ENCODE measurements around the gene TSKU. TPM values are rescaled to one million over a fixed set of nuclear protein-coding genes. Genes with fewer than 3 reads are reported as not detected.

TSKU gene
- total RNA-seq, 1 donor from 2014 or later, result 59.5 TPM

DNA sequence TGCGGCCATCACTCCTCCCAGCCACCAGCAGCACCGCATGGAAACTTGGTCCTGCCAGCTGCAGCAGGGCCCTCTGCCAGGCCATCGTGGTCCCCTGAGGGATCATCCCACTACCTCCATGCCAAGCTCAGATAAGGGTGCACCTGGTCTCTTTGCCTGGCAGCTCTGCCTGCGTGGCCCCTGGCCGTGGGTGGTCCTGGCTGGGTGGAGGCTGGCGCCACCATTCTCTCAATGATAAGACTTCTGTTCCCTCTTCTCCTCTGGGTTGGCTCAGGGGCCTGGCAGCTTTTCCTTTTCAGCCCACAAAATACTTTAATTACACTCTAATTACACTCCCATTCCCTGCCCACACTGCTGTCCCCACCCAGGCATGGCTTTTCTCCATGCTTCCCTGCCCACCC lies 26.8 kb upstream of the TSKU start:
- Histone ChIP-seq H3K27me3 (ENCODE audit: control insufficient read depth, insufficient read depth, low read length) (peaks cover 3% of the 10 kb centered on the region), H3K36me3 (ENCODE audit: control insufficient read depth, insufficient read depth, low read length) (no peaks in the 10 kb centered on the region), H3K4me3 (ENCODE audit: low read depth, low read length) (no peak overlapping the region)
- no peak for DNase-seq (ENCODE audit: low read depth)
- TF ChIP-seq, protein P1, sequence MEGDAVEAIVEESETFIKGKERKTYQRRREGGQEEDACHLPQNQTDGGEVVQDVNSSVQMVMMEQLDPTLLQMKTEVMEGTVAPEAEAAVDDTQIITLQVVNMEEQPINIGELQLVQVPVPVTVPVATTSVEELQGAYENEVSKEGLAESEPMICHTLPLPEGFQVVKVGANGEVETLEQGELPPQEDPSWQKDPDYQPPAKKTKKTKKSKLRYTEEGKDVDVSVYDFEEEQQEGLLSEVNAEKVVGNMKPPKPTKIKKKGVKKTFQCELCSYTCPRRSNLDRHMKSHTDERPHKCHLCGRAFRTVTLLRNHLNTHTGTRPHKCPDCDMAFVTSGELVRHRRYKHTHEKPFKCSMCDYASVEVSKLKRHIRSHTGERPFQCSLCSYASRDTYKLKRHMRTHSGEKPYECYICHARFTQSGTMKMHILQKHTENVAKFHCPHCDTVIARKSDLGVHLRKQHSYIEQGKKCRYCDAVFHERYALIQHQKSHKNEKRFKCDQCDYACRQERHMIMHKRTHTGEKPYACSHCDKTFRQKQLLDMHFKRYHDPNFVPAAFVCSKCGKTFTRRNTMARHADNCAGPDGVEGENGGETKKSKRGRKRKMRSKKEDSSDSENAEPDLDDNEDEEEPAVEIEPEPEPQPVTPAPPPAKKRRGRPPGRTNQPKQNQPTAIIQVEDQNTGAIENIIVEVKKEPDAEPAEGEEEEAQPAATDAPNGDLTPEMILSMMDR (IDR thresholded peaks at IDR 0.05; ENCODE audit: insufficient read depth, low read length, poor library complexity, severe bottlenecking), result no peak

DNA sequence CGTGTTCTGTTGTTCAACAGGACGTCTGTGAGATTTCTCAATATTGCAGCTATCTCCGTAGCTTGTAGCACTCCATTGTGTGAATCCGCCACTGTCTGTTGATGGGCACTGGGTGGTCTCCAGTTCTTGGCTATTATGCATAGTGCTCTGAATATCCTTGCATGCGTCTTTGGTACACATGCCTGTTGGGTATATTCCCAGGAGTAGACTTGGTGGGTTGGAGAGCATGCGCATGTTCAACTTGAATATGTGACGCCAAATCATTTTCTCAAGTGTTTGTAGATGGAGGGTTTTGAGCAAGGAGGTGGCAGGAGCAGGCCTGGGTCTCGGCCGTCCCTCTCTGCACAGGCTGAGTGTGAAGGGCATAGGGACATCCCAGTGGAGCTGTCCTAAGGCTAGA lies 24.8 kb upstream of the TSKU start:
- TF ChIP-seq, protein P1 (IDR thresholded peaks at IDR 0.05; ENCODE audit: insufficient read depth, low read length, poor library complexity, severe bottlenecking), result no peak
- DNase-seq (ENCODE audit: low read depth), result no peak
- H3K27me3 ChIP-seq (ENCODE audit: control insufficient read depth, insufficient read depth, low read length), result peaks cover 3% of the 10 kb centered on the region
- H3K36me3 ChIP-seq (ENCODE audit: control insufficient read depth, insufficient read depth, low read length), result no peaks in the 10 kb centered on the region
- no peak overlapping the region for H3K4me3 ChIP-seq (ENCODE audit: low read depth, low read length)

DNA sequence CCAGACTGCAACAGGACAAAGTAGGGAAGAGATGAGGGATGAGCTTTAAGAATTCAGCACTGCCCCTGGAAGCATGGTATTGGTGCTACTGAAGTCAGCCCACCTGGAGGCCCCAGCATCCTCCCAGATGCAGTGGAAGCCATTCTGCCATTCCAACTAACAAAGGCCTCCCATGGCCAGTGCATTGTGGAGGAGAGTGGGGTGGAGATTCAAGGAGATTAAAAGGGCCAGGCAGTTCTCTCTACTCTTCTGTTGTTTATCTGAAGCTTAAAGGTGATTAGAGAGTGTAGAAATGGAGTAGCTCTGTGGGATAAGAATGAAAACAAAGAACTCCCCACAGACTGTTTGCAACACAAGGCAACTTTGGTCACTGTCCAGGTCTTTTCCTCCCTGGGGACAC lies 24.1 kb upstream of the TSKU start:
- Histone ChIP-seq H3K36me3 (ENCODE audit: control insufficient read depth, insufficient read depth, low read length) (no peaks in the 10 kb centered on the region), H3K4me3 (ENCODE audit: low read depth, low read length) (no peak overlapping the region), H3K27me3 (ENCODE audit: control insufficient read depth, insufficient read depth, low read length) (peaks cover 3% of the 10 kb centered on the region)
- no peak for DNase-seq (ENCODE audit: low read depth)
- TF ChIP-seq, protein P1 (IDR thresholded peaks at IDR 0.05; ENCODE audit: insufficient read depth, low read length, poor library complexity, severe bottlenecking), result no peak

DNA sequence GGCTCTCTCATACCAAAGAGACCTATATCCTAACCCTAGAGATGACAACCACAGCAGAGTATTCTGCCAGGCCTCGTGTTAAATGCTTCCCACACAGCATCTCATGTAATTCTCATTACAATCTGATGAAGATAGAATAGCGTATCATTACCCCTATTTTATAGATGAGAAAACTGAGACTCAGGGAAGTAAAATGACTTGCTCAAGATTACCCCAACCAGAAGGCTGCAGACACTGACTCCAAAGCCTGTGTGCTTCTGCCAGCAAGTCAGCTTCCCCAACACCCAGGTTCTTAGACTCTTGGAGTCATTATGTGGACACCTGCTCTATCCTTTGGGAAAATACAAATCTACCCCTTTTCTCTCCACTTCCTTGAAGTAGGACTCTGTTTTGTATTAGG lies 23.6 kb upstream of the TSKU start:
- Histone ChIP-seq H3K4me3 (ENCODE audit: low read depth, low read length) (no peak overlapping the region), H3K27me3 (ENCODE audit: control insufficient read depth, insufficient read depth, low read length) (peaks cover 3% of the 10 kb centered on the region), H3K36me3 (ENCODE audit: control insufficient read depth, insufficient read depth, low read length) (no peaks in the 10 kb centered on the region)
- TF ChIP-seq, protein P1 (IDR thresholded peaks at IDR 0.05; ENCODE audit: insufficient read depth, low read length, poor library complexity, severe bottlenecking), result no peak
- no peak for DNase-seq (ENCODE audit: low read depth)

DNA sequence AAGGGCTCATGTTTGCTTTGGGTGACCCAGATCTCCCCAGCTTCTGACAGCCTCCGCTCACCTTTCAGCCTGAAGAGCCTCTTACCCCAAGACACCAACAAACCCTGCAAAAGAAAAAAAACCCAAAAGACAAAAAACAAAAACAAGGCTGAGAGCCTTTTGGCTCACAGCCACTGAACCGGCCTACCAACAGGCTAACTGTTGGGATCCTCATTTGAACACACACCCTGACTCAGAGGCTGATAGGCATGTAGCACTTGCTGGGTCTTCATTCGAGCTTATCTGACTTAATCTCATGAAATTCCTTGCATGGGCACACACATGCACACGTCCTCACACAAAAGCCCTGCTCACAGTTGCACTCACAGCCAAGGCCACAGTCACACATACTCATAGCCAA lies 22.9 kb upstream of the TSKU start:
- Histone ChIP-seq H3K27me3 (ENCODE audit: control insufficient read depth, insufficient read depth, low read length) (peaks cover 3% of the 10 kb centered on the region), H3K4me3 (ENCODE audit: low read depth, low read length) (no peak overlapping the region), H3K36me3 (ENCODE audit: control insufficient read depth, insufficient read depth, low read length) (no peaks in the 10 kb centered on the region)
- TF ChIP-seq, protein P1 (IDR thresholded peaks at IDR 0.05; ENCODE audit: insufficient read depth, low read length, poor library complexity, severe bottlenecking), result no peak
- DNase-seq (ENCODE audit: low read depth), result no peak

DNA sequence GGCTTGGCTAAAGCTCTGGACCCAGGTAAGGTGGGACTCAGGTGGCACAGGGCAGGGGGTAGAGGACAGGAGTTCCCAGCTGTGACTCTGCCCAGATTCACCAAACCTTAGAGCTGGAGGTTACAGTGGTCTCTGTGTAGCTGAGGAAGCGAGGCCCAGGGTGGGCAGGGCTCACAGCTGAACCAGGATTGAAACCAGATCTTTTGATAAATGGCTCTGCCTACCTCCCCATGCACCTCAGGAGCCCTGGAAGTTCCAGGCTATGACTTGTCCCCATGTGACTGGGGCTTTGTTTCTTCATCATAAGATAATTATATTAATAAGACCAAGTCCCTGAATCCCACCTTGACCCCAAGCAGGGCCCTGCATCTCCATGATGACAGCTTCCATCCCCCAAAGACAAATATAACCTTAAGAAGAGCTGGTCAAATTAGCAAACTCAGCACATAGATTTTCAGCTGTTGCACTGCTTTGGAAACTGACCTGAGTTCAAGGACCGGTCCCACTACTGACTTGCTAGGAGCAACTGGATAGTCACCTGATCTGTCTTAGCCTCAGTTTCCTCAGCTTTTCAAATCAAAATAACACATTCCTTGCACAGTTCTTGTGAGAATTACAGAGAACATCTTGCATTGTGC lies 21.3 kb upstream of the TSKU start:
- TF ChIP-seq, protein P1 (IDR thresholded peaks at IDR 0.05; ENCODE audit: insufficient read depth, low read length, poor library complexity, severe bottlenecking), result no peak
- H3K27me3 ChIP-seq (ENCODE audit: control insufficient read depth, insufficient read depth, low read length), result peaks cover 3% of the 10 kb centered on the region
- DNase-seq (ENCODE audit: low read depth), result no peak
- no peak overlapping the region for H3K4me3 ChIP-seq (ENCODE audit: low read depth, low read length)
- no peaks in the 10 kb centered on the region for H3K36me3 ChIP-seq (ENCODE audit: control insufficient read depth, insufficient read depth, low read length)
